AG09319 (cell line): ENCODE results near the gene GCNT1.
"Not testable (repeated sequence)": the region's sequence is repeated elsewhere in the genome, so short reads cannot be mapped to it uniquely, and the experiment has no call there.

Experiments
- DNase-seq: peaks from one replicate; pipeline ENCODE4 v3.0.0-alpha.2; 2010; ENCODE audit warnings: low read depth; ENCODE audit errors: extremely low read depth
- TF ChIP-seq, protein P1 (sequence below): IDR thresholded peaks from 2 replicates; pipeline ENCODE4 v1.5.1; 2011; ENCODE audit warnings: low read depth, mild to moderate bottlenecking, inconsistent platforms, low read length, moderate library complexity

GCNT1 gene

DNA sequence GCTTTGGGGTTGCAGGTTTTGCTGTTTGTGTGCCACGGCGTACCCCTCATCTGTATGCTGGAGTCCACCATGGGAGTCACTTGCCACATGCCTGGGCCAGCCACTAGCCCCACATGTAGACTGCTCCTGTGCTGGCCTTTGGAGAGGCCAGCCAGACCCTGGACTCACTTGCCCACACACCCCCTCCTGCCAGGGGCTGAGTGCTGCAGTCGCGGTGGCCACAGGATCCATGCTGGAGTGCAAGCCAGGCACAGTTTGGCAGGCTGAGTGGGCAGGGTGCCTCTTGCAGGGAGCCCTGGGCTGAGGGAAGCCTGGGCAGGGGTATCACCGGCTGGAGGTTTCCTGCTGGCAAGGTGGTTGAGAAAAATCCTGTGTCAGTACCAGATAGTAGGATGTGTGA lies 25.6 kb upstream of the GCNT1 start:
- TF ChIP-seq, protein P1, sequence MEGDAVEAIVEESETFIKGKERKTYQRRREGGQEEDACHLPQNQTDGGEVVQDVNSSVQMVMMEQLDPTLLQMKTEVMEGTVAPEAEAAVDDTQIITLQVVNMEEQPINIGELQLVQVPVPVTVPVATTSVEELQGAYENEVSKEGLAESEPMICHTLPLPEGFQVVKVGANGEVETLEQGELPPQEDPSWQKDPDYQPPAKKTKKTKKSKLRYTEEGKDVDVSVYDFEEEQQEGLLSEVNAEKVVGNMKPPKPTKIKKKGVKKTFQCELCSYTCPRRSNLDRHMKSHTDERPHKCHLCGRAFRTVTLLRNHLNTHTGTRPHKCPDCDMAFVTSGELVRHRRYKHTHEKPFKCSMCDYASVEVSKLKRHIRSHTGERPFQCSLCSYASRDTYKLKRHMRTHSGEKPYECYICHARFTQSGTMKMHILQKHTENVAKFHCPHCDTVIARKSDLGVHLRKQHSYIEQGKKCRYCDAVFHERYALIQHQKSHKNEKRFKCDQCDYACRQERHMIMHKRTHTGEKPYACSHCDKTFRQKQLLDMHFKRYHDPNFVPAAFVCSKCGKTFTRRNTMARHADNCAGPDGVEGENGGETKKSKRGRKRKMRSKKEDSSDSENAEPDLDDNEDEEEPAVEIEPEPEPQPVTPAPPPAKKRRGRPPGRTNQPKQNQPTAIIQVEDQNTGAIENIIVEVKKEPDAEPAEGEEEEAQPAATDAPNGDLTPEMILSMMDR, result no peak
- no peak for DNase-seq

DNA sequence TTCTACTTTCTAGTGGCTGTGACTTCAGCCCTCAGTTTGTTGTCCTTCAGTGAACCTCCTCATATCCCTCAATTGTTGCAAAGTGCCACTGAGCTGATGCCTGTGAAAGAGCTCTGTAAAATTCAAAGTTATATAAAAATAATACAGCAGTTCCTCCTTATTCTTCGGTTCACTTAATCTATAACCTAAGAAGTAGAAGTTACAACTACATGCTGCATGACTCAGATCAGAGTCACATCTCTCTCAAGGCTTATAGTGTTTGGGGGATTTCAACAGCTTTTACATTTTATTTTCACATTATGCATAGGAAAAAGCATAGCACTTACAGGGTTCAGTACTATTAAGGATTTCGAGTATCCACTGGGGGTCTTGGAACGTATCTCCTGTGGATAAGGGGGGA lies 25.1 kb upstream of the GCNT1 start:
- no peak for DNase-seq
- TF ChIP-seq, protein P1, result no peak

DNA sequence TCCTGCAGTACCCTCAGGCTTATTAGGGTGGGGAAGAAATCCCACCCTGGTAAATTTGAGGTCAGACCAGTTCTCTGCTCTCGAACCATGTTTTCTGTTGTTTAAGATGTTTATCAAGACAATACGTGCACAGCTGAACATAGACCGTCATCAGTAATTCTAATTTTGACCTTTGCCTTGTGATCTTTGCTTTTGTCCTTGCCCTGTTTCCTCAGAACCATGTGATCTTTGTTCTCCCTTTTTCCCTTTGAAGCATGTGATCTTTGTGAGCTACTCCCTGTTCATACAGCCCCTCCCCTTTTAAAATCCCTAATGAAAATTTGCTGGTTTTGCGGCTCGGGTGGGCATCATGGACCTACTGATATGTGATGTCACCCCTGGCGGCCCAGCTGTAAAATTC lies 24.1 kb upstream of the GCNT1 start:
- not testable (repeated sequence) for DNase-seq

DNA sequence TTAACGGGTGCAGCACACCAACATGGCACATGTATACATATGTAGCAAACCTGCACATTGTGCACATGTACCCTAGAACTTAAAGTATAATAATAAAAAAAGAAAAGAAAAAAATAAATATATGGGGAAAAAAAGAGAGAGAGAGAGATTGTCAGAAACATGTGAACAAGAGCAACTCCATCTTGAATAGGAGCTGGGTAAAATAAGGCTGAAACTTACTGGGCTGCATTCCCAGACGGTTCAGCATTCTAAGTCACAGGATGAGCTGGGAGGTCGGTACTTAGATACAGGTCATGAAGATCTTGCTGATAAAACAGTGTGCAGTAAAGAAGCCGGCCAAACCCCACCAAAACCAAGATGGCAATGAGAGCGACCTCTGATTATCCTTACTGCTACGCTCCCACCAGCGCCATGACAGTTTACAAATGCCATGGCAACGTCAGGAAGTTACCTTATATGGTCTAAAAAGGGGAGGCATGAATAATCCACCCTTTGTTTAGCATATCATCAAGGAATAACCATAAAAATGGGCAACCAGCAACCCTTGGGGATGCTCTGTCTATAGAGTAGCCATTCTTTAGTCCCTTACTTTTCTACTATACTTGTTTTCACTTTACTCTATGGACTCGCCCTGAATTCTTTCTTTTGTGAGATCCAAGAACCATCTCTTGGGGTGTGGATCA lies 21.8 kb upstream of the GCNT1 start:
- DNase-seq, result not testable (repeated sequence)

DNA sequence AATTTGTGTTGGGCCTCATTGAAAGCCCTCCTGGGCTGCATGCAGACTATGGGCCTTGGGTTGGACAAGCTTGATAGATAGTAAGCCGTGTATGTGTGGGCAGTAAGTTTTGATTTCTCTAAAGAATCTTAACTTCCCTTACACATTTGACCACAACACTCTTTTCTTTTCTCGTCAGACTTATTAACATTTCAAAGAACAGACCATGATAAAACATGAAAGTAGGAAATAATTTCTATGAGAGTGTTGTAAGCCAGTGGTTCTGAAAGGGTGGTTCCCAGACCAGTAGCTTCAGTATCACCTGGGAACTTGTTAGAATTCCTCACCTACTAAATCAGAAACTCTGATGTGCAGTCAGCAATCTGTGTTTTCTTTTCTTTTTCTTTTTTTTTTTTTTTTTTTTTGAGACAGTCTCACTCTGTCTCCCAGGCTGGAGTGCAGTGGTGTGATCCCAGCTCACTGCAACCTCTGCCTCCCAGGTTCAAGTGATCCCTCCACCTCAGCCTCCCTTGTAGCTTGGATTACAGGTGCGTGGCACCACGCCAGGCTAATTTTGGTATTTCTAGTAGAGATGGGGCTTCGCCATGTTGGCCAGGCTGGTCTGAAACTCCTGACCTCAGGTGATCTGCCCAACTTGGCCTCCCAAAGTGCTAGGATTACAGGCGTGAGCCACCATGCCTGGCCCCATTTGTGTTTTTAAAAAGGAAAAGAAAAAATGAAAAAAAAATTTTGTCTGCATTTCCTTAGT lies 20.0 kb upstream of the GCNT1 start:
- TF ChIP-seq, protein P1, result no peak
- no peak for DNase-seq

DNA sequence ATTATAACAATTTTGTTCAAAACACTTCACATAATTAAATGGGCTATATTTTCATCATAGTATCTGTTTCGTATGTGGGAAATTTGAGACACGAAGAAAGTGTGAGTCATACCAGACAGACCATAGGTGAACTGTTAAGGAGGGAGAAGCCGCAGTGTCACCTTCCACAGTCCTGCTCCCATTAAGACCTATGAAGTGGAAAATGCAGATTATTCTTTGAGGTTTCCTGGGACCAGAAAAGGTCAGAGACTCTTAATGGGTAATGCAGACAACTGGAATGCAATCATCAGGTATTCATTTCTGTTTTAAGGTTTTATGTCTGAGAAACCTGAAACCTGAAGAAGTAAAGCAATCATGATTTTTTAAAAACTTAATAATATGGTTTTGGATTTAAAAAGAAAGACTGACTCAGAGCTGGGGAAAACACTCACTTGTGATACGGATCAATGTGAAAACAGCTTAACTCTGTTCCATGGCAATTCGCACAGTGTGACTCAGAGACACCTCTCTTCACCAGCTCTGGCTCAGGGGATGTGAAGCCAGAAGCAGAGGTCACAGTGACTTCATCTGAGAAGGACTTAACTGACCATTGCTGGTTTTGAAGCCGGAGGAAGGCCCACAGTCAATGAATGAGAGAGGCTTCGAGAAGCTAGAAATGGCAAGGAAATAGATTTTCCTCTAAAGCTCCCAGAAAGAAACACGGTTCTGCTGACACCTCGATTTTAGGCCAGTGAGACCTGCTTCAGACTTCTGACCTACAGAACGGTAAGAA lies 17.2 kb upstream of the GCNT1 start:
- no peak for DNase-seq
- TF ChIP-seq, protein P1, result no peak

DNA sequence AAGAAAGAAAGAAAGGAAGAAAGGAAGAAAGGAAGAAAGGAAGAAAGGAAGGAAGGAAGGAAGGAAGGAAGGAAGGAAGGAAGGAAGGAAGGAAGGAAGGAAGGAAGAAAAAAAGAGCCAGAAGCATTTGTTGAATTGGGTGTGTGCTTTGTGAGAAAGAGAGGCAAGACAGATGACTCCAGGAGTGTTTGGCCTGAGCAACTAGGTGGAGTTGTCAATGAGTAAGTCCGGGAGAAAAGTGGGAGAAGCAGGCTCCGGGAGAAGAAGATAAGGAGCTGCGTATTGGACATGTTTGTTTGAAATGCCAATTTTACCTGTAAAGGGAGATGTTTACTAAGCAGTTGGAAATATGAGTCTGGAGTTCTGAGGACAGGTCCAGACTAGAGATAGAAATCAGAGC lies 15.1 kb upstream of the GCNT1 start:
- TF ChIP-seq, protein P1, result no peak
- no peak for DNase-seq

DNA sequence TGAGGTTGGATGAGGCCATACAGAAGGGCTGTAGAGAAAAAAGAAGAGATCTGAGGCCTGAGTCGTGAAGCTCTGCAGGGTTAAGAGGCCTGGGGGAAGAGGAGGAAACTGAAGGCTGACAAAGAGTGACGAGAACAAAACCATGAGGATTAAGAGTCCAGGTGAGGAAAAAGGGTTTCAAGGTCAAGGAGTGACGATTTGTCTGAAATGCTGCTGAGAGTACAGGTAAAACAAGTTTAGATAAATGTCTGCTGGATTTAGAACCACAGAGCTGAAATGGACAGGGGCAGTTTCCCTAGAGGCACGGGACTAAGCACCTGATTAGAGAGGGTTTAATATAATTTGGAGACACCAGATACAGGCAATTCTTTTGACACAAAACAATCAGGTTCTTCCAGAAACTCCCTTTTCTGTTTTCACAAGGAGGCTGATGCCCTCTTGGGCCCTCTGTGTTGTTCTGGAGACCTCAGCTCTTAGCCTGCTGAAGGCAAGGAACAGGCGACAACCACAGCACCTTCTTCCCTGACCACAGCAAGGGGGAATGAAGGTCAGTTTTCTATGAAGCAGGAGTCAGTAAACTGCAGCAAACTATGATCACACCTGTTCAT lies 14.6 kb upstream of the GCNT1 start:
- TF ChIP-seq, protein P1, result no peak
- no peak for DNase-seq
